Endothelial cell of umbilical vein (primary cell): ENCODE measurements around the gene IRF2BP2.

Experiments used
- FOS ChIP-seq: IDR thresholded peaks from 2 replicates; pipeline ENCODE4 v1.6.1; 2011; ENCODE audit warnings: mild to moderate bottlenecking, low read length, moderate library complexity, borderline replicate concordance; ENCODE audit not compliant: insufficient read depth
- MYC ChIP-seq: IDR thresholded peaks from one replicate; pipeline ENCODE4 v1.6.1; 2011; ENCODE audit warnings: mild to moderate bottlenecking, low read depth, low read length
- POLR2A ChIP-seq: IDR thresholded peaks from 2 replicates; pipeline ENCODE4 v1.6.1; 2012; ENCODE audit warnings: low read depth, mild to moderate bottlenecking, control low read depth, low read length
- POLR2AphosphoS5 ChIP-seq: IDR thresholded peaks from 2 replicates; pipeline ENCODE4 v1.6.1; 2012; ENCODE audit warnings: low read depth, mild to moderate bottlenecking, control low read depth, low read length, moderate library complexity; ENCODE audit not compliant: insufficient read depth
- TF ChIP-seq, protein P1 (sequence below), 2 donors: IDR thresholded peaks; 1 replicate in 1 of 2; 2 replicates in 1 of 2; pipeline ENCODE4 v1.5.1; 2011; ENCODE audit warnings: low read length in 2 of 2, mild to moderate bottlenecking in 2 of 2, moderate library complexity in 2 of 2, control low read depth in 1 of 2, inconsistent platforms in 1 of 2, low read depth in 1 of 2; ENCODE audit not compliant: insufficient read depth in 1 of 2; ENCODE audit errors: extremely low read depth in 1 of 2

- TF ChIP-seq POLR2AphosphoS5: no peak
- TF ChIP-seq, protein P1, sequence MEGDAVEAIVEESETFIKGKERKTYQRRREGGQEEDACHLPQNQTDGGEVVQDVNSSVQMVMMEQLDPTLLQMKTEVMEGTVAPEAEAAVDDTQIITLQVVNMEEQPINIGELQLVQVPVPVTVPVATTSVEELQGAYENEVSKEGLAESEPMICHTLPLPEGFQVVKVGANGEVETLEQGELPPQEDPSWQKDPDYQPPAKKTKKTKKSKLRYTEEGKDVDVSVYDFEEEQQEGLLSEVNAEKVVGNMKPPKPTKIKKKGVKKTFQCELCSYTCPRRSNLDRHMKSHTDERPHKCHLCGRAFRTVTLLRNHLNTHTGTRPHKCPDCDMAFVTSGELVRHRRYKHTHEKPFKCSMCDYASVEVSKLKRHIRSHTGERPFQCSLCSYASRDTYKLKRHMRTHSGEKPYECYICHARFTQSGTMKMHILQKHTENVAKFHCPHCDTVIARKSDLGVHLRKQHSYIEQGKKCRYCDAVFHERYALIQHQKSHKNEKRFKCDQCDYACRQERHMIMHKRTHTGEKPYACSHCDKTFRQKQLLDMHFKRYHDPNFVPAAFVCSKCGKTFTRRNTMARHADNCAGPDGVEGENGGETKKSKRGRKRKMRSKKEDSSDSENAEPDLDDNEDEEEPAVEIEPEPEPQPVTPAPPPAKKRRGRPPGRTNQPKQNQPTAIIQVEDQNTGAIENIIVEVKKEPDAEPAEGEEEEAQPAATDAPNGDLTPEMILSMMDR (IDR thresholded peaks at IDR 0.05; ENCODE audit: extremely low read depth in 1 of 2, insufficient read depth in 1 of 2, low read depth in 1 of 2, low read length in 2 of 2): no peak
- TF ChIP-seq POLR2A: no peak
- no peak for TF ChIP-seq FOS
- TF ChIP-seq MYC: no peak
Measured at GRCh38 chr1:234621657-234622335, 11.8 kb upstream of the IRF2BP2 start.
